SK-N-SH treated with all-trans-retinoic acid at 6 μM for 48 hours (cell line): Measurements from ENCODE around the gene RS1.

ENCODE experiments used
- ATAC-seq: fragments of 200-7000 bp; cut with Tn5 transposase; 3 replicates; pipeline ENCODE4 v1.9.1; 2020; ENCODE audit warnings: mild to moderate bottlenecking, moderate library complexity
- ARNTL ChIP-seq: fragments of 450-650 bp; formaldehyde crosslinking; IDR thresholded peaks from 2 replicates; pipeline ENCODE4 v1.5.0; 2020; ENCODE audit warnings: low read depth, mild to moderate bottlenecking, moderate library complexity, borderline replicate concordance
- BACH2 ChIP-seq: fragments of 250-450 bp; sonication (Bioruptor Pico); IDR thresholded peaks from 2 replicates; pipeline ENCODE4 v1.9.0; 2021; ENCODE audit warnings: mild to moderate bottlenecking, borderline replicate concordance
- CSDC2 ChIP-seq: fragments of 250-450 bp; sonication (Bioruptor Pico); IDR thresholded peaks from 2 replicates; pipeline ENCODE4 v1.5.0; 2020; ENCODE audit warnings: mild to moderate bottlenecking, moderate library complexity
- CSRNP3 ChIP-seq: fragments of 250-450 bp; sonication (Bioruptor Pico); IDR thresholded peaks from 2 replicates; pipeline ENCODE4 v1.5.1; 2021; ENCODE audit warnings: mild to moderate bottlenecking, moderate library complexity
- ESRRG ChIP-seq: fragments of 250-450 bp; sonication (Bioruptor Pico); IDR thresholded peaks from 2 replicates; pipeline ENCODE4 v1.6.1; 2021; ENCODE audit warnings: mild to moderate bottlenecking
- GLIS3 ChIP-seq: fragments of 250-450 bp; sonication (Bioruptor Pico); IDR thresholded peaks from 2 replicates; pipeline ENCODE4 v1.5.0; 2020; ENCODE audit warnings: mild to moderate bottlenecking, moderate library complexity
- ISL1 ChIP-seq: fragments of 250-450 bp; sonication (Bioruptor Pico); IDR thresholded peaks from 2 replicates; pipeline ENCODE4 v2.1.2; 2022; ENCODE audit warnings: mild to moderate bottlenecking, moderate library complexity
- OSR1 ChIP-seq: fragments of 250-450 bp; sonication (Bioruptor Pico); IDR thresholded peaks from 2 replicates; pipeline ENCODE4 v1.8.0; 2022; ENCODE audit warnings: moderate library complexity, mild to moderate bottlenecking, inconsistent platforms
- PPARA ChIP-seq: fragments of 250-450 bp; sonication (Bioruptor Pico); IDR thresholded peaks from 2 replicates; pipeline ENCODE4 v1.5.0; 2020; ENCODE audit warnings: mild to moderate bottlenecking, borderline replicate concordance
- RARB ChIP-seq: fragments of 250-450 bp; sonication (Bioruptor Pico); IDR thresholded peaks from 2 replicates; pipeline ENCODE4 v1.8.0; 2021; ENCODE audit warnings: mild to moderate bottlenecking, moderate library complexity
- SNAI2 ChIP-seq: fragments of 250-450 bp; sonication (Bioruptor Pico); IDR thresholded peaks from 2 replicates; pipeline ENCODE4 v1.5.0; 2020; ENCODE audit warnings: mild to moderate bottlenecking, moderate library complexity
- TCF4 ChIP-seq: fragments of 250-450 bp; sonication (Bioruptor Pico); IDR thresholded peaks from 2 replicates; pipeline ENCODE4 v1.8.0; 2021; ENCODE audit warnings: mild to moderate bottlenecking, moderate library complexity, borderline replicate concordance
- TSHZ2 ChIP-seq: fragments of 250-450 bp; sonication (Bioruptor Pico); IDR thresholded peaks from 2 replicates; pipeline ENCODE4 v1.5.0; 2020; ENCODE audit warnings: mild to moderate bottlenecking, moderate library complexity
- ZC3H10 ChIP-seq: fragments of 250-450 bp; sonication (Bioruptor Pico); IDR thresholded peaks from 2 replicates; pipeline ENCODE4 v1.5.1; 2021; ENCODE audit warnings: mild to moderate bottlenecking, moderate library complexity
- ZFP30 ChIP-seq: fragments of 450-650 bp; formaldehyde crosslinking; IDR thresholded peaks from 2 replicates; pipeline ENCODE4 v1.5.0; 2022; ENCODE audit warnings: mild to moderate bottlenecking, moderate library complexity
- ZNF565 ChIP-seq: fragments of 450-650 bp; formaldehyde crosslinking; conservative IDR thresholded peaks from 2 replicates; pipeline ENCODE4 v1.5.0; 2020; ENCODE audit warnings: low read depth, mild to moderate bottlenecking, moderate library complexity
- ZNF70 ChIP-seq: fragments of 450-650 bp; formaldehyde crosslinking; IDR thresholded peaks from 2 replicates; pipeline ENCODE4 v1.5.0; 2020; ENCODE audit warnings: mild to moderate bottlenecking, moderate library complexity
- ZNF8 ChIP-seq: fragments of 450-650 bp; formaldehyde crosslinking; IDR thresholded peaks from 2 replicates; pipeline ENCODE4 v1.5.0; 2020; ENCODE audit warnings: mild to moderate bottlenecking, moderate library complexity

Gene RS1

GRCh38 chrX:18709833-18710232 lies 37.9 kb upstream of the RS1 start (continued):
- TF ChIP-seq ZFP30 (CRISPR knock-in tag) = no peak
- no peak for TF ChIP-seq OSR1 (CRISPR knock-in tag)
- no peak for TF ChIP-seq BACH2 (CRISPR knock-in tag)
- TF ChIP-seq SNAI2 (CRISPR knock-in tag) = no peak
- TF ChIP-seq PPARA (CRISPR knock-in tag) = no peak
- TF ChIP-seq ZNF8 (CRISPR knock-in tag) = no peak
- TF ChIP-seq ZNF70 = no peak

GRCh38 chrX:18707426-18708049 lies 35.6 kb upstream of the RS1 start, which contains the start of gene PPEF1:
Gene PPEF1, plus strand, starts transcription at chrX:18707645. Its CDS starts 136 bp downstream, at chrX:18707781.
- TF ChIP-seq RARB (CRISPR knock-in tag) = no peak
- TF ChIP-seq BACH2 (CRISPR knock-in tag) = no peak
- TF ChIP-seq CSRNP3 (CRISPR knock-in tag) = no peak
- TF ChIP-seq ARNTL = no peak
- no peak for TF ChIP-seq ZNF70
- no peak for TF ChIP-seq ISL1
- TF ChIP-seq ZNF565 (CRISPR knock-in tag) = no peak
- TF ChIP-seq TCF4 (CRISPR knock-in tag) = no peak
- no peak for TF ChIP-seq SNAI2 (CRISPR knock-in tag)
- no peak for TF ChIP-seq ZC3H10 (CRISPR knock-in tag)
- no peak for TF ChIP-seq ZFP30 (CRISPR knock-in tag)
- TF ChIP-seq GLIS3 (CRISPR knock-in tag) = no peak
- no peak for TF ChIP-seq ESRRG (CRISPR knock-in tag)
- no peak for TF ChIP-seq CSDC2 (CRISPR knock-in tag)
- peak; percentile 54 for ATAC-seq

DNA sequence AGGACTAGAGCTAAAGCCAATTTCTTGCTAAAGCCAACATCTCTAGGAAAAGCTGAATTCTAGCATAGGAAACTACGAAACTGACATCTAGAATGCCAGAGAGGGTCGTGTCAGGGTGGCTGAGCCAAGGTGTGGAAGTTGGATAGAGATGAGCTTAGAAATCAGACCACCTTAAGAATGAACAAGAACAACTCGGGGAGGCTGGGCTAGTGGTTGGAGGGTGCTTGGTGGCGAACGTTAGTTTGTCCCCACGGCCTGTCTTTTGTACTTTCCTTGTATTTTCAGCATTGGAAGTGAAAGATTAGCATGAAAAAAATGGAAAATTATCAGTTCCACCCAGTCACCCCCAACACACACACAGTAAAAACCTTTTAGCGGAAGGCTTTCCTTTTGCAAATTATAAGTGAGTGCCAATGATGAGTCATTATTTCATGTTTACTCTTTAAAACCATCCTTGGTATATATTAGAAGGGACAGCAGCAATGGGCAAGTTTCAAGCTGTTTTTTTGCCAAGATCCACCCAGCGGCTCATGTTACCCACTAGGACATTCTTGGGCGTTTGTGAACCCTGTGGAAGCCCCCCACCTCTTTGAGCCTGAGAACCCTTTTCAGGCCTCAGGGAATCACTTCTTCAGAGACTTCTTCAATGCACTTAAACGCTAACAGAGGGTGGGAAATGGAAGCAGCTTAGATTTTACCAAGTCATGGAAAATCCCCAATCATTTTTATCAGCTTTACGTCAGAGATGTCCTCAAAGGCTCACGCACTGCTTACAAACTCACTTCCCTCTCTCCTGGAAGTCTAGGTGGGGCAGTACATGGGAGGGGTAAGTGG lies 30.7 kb upstream of the RS1 start:
- TF ChIP-seq BACH2 (CRISPR knock-in tag) = no peak
- 0 out of 2 replicates have a peak, but pooled peaks have one; percentile 23 for TF ChIP-seq ISL1
- peak; percentile 85 for ATAC-seq

- no peak for TF ChIP-seq ZC3H10 (CRISPR knock-in tag)
- no peak for TF ChIP-seq OSR1 (CRISPR knock-in tag)
- TF ChIP-seq RARB (CRISPR knock-in tag) = no peak
- TF ChIP-seq ESRRG (CRISPR knock-in tag) = no peak
- no peak for TF ChIP-seq TCF4 (CRISPR knock-in tag)
- TF ChIP-seq ZNF565 (CRISPR knock-in tag) = no peak
- TF ChIP-seq ZNF8 (CRISPR knock-in tag) = no peak
- no peak for TF ChIP-seq TSHZ2 (CRISPR knock-in tag)
- no peak for TF ChIP-seq CSRNP3 (CRISPR knock-in tag)
- TF ChIP-seq GLIS3 (CRISPR knock-in tag) = no peak
- peak; percentile 53 for ATAC-seq
Measured at GRCh38 chrX:18701621-18702361, 29.9 kb upstream of the RS1 start.
